Astrocyte (in vitro differentiated cells and primary cell): ENCODE results near the gene ECE2. TPM values are rescaled to one million over a fixed set of nuclear protein-coding genes. Genes with fewer than 3 reads are reported as not detected.
A peak's percentile ranks its signal among the peaks of the same experiment; 100 is the strongest.

Experiments used
- DNase-seq: peaks from one replicate; pipeline ENCODE4 v3.0.0-alpha.2; 2010; ENCODE audit warnings: low read depth
- FAIRE-seq: peaks from 2 replicates; lab custom pipeline; 2011; peaks lifted over from hg19 to GRCh38; lab: Jason Lieb, UNC
- H2AFZ ChIP-seq: 2 replicates; pipeline ENCODE4 v1.6.0; 2012; ENCODE audit warnings: low read depth, low read length, inconsistent platforms
- H3K27ac ChIP-seq: 2 replicates; pipeline ENCODE4 v1.5.1; 2011; ENCODE audit warnings: low read depth, low read length, inconsistent platforms
- H3K27me3 ChIP-seq: 2 replicates; pipeline ENCODE4 v1.6.0; 2011; ENCODE audit warnings: low read length, inconsistent platforms; ENCODE audit not compliant: insufficient read depth
- H3K36me3 ChIP-seq: 2 replicates; pipeline ENCODE4 v1.5.1; 2011; ENCODE audit warnings: low read length, inconsistent platforms; ENCODE audit not compliant: insufficient read depth
- H3K4me1 ChIP-seq: 2 replicates; pipeline ENCODE4 v1.5.1; 2011; ENCODE audit warnings: low read length, inconsistent platforms; ENCODE audit not compliant: insufficient read depth
- H3K4me2 ChIP-seq: 2 replicates; pipeline ENCODE4 v1.6.0; 2012; ENCODE audit warnings: low read length, inconsistent platforms
- H3K4me3 ChIP-seq: 2 replicates; pipeline ENCODE4 v1.5.1; 2011; ENCODE audit warnings: low read depth, mild to moderate bottlenecking, low read length, inconsistent platforms; ENCODE audit not compliant: insufficient read depth
- H3K79me2 ChIP-seq: 2 replicates; pipeline ENCODE4 v1.6.0; 2012; ENCODE audit warnings: mild to moderate bottlenecking, low read length, inconsistent platforms; ENCODE audit not compliant: insufficient read depth
- H3K9ac ChIP-seq: 2 replicates; pipeline ENCODE4 v1.6.0; 2012; ENCODE audit warnings: mild to moderate bottlenecking, low read length, inconsistent platforms
- H3K9me3 ChIP-seq: 2 replicates; pipeline ENCODE4 v1.5.1; 2012; ENCODE audit warnings: low read depth, mild to moderate bottlenecking, low read length, inconsistent platforms; ENCODE audit not compliant: insufficient read depth
- H4K20me1 ChIP-seq: 2 replicates; pipeline ENCODE4 v1.6.0; 2012; ENCODE audit warnings: low read length, inconsistent platforms; ENCODE audit not compliant: insufficient read depth
- H3K27ac Mint-ChIP-seq: one replicate; pipeline ENCODE4 v1.8.0; 2021; ENCODE audit warnings: mild to moderate bottlenecking, mixed read lengths; ENCODE audit not compliant: unreplicated experiment
- H3K27me3 Mint-ChIP-seq: one replicate; pipeline ENCODE4 v1.8.0; 2021; ENCODE audit warnings: low read depth, mixed read lengths; ENCODE audit not compliant: unreplicated experiment
- H3K36me3 Mint-ChIP-seq: one replicate; pipeline ENCODE4 v1.8.0; 2021; ENCODE audit warnings: low read depth, mixed read lengths; ENCODE audit not compliant: unreplicated experiment
- H3K4me1 Mint-ChIP-seq: one replicate; pipeline ENCODE4 v1.8.0; 2021; ENCODE audit warnings: low read depth, mixed read lengths; ENCODE audit not compliant: unreplicated experiment
- H3K4me3 Mint-ChIP-seq: one replicate; pipeline ENCODE4 v1.8.0; 2021; ENCODE audit warnings: mild to moderate bottlenecking, moderate library complexity, mixed read lengths; ENCODE audit not compliant: unreplicated experiment
- H3K9me3 Mint-ChIP-seq: one replicate; pipeline ENCODE4 v1.8.0; 2021; ENCODE audit warnings: mild to moderate bottlenecking, mixed read lengths; ENCODE audit not compliant: unreplicated experiment
- CTCF ChIP-seq: IDR thresholded peaks from 2 replicates; pipeline ENCODE4 v1.5.1; 2011; ENCODE audit warnings: low read depth, mild to moderate bottlenecking, inconsistent platforms, low read length, moderate library complexity; ENCODE audit not compliant: insufficient read depth
- EZH2 ChIP-seq: IDR thresholded peaks from 2 replicates; pipeline ENCODE4 v1.6.1; 2012; ENCODE audit warnings: mild to moderate bottlenecking, low read length, inconsistent platforms; ENCODE audit not compliant: insufficient read depth
- total RNA-seq: library from RNA; stranded (reverse); gene quantifications from 2 replicates; pipeline ENCODE4 v1.2.1, GENCODE V29; 2021

Gene ECE2
- total RNA-seq, 1 donor from 2014 or later, result not detected

- no peak overlapping the region for H3K4me3 ChIP-seq
- no peaks in the 10 kb centered on the region for H3K9me3 ChIP-seq
- no peak overlapping the region for H3K27ac ChIP-seq
- Mint-ChIP-seq H3K27me3 (no peaks in the 10 kb centered on the region), H3K4me3 (no peak overlapping the region), H3K9me3 (no peaks in the 10 kb centered on the region), H3K36me3 (peaks cover 24% of the 10 kb centered on the region), H3K4me1 (peaks cover 3% of the 10 kb centered on the region), H3K27ac (no peak overlapping the region)
- FAIRE-seq, result no peak
- H3K4me1 ChIP-seq, result peaks cover 4% of the 10 kb centered on the region
- peaks cover 21% of the 10 kb centered on the region for H3K79me2 ChIP-seq
- no peaks in the 10 kb centered on the region for H3K27me3 ChIP-seq
- DNase-seq, result no peak
- H3K36me3 ChIP-seq, result peaks cover 26% of the 10 kb centered on the region
- no peak overlapping the region for H2AFZ ChIP-seq
- H3K4me2 ChIP-seq, result no peak overlapping the region
- no peak overlapping the region for H3K9ac ChIP-seq
- no peak for TF ChIP-seq CTCF
- peaks cover 41% of the 10 kb centered on the region for H4K20me1 ChIP-seq
These were observed 35.8 kb downstream of the ECE2 start for GRCh38 chr3:184311633-184312032.

GRCh38 chr3:184314363-184314699 lies 38.5 kb downstream of the ECE2 start, which contains the start of gene EIF4G1:
Gene EIF4G1, plus strand, starts transcription at chr3:184314606. Its CDS starts 1,191 bp downstream, at chr3:184315797.
- FAIRE-seq (no peak), DNase-seq (peak; percentile 86)
- Histone ChIP-seq H3K27me3 (no peaks in the 10 kb centered on the region), H3K9me3 (no peaks in the 10 kb centered on the region), H4K20me1 (peaks cover 42% of the 10 kb centered on the region), H3K36me3 (peaks cover 12% of the 10 kb centered on the region), H3K4me1 (peaks cover 21% of the 10 kb centered on the region), H2AFZ (peak within 1 kb of the TSS; percentile 49), H3K79me2 (peaks cover 47% of the 10 kb centered on the region), H3K9ac (peak within 1 kb of the TSS; percentile 99), H3K27ac (peak within 1 kb of the TSS; percentile 84), H3K4me3 (peak within 1 kb of the TSS; percentile 97), H3K4me2 (peak within 1 kb of the TSS; percentile 98)
- Mint-ChIP-seq H3K36me3 (peaks cover 5% of the 10 kb centered on the region), H3K4me1 (peaks cover 21% of the 10 kb centered on the region), H3K9me3 (no peaks in the 10 kb centered on the region), H3K27me3 (no peaks in the 10 kb centered on the region), H3K4me3 (peak within 1 kb of the TSS; percentile 91), H3K27ac (peak within 1 kb of the TSS; percentile 91)
- TF ChIP-seq EZH2 (no peak), CTCF (no peak)

GRCh38 chr3:184314700-184315542 lies 39.1 kb downstream of the ECE2 start:
- H3K9me3 ChIP-seq, result no peaks in the 10 kb centered on the region
- H3K27ac ChIP-seq, result peak overlapping the region; percentile 84
- H3K79me2 ChIP-seq, result peaks cover 53% of the 10 kb centered on the region
- H3K27me3 Mint-ChIP-seq, result no peaks in the 10 kb centered on the region
- FAIRE-seq (no peak), DNase-seq (peak; percentile 60)
- H3K9me3 Mint-ChIP-seq, result no peaks in the 10 kb centered on the region
- peak overlapping the region; percentile 98 for H3K4me2 ChIP-seq
- peaks cover 26% of the 10 kb centered on the region for H3K4me1 ChIP-seq
- peaks cover 7% of the 10 kb centered on the region for H3K36me3 Mint-ChIP-seq
- H2AFZ ChIP-seq, result no peak overlapping the region
- H4K20me1 ChIP-seq, result peaks cover 48% of the 10 kb centered on the region
- peaks cover 10% of the 10 kb centered on the region for H3K36me3 ChIP-seq
- H3K4me1 Mint-ChIP-seq, result peaks cover 25% of the 10 kb centered on the region
- peak overlapping the region; percentile 99 for H3K9ac ChIP-seq
- no peaks in the 10 kb centered on the region for H3K27me3 ChIP-seq
- TF ChIP-seq CTCF (no peak), EZH2 (no peak)
- peak overlapping the region; percentile 97 for H3K4me3 ChIP-seq
- H3K27ac Mint-ChIP-seq, result peak overlapping the region; percentile 91
- H3K4me3 Mint-ChIP-seq, result peak overlapping the region; percentile 91
